ENCODE measurements around the gene ARHGAP26. TPM values are rescaled to one million over a fixed set of nuclear protein-coding genes. Genes with fewer than 3 reads are reported as not detected.

Gene ARHGAP26
- total RNA-seq, 1 donor: 7.6 TPM

GRCh38 chr5:142937374-142937773 lies 167.2 kb downstream of the ARHGAP26 start:
- no peak for TF ChIP-seq CTCF (IDR thresholded peaks at IDR 0.05; ENCODE audit: extremely low read depth, low read depth, low read length)
- Histone ChIP-seq H2AFZ (ENCODE audit: low read length) (no peak overlapping the region), H3K27me3 (ENCODE audit: insufficient read depth, low read length) (no peaks in the 10 kb centered on the region), H3K4me3 (ENCODE audit: insufficient read depth, low read length) (no peak overlapping the region), H3K27ac (ENCODE audit: low read depth, low read length) (no peak overlapping the region), H3K4me1 (ENCODE audit: insufficient read depth, low read length) (no peaks in the 10 kb centered on the region), H3K9me3 (ENCODE audit: low read depth, low read length) (no peaks in the 10 kb centered on the region), H4K20me1 (ENCODE audit: insufficient read depth, low read length) (no peaks in the 10 kb centered on the region), H3K4me2 (ENCODE audit: insufficient read depth, low read length) (no peak overlapping the region), H3K36me3 (ENCODE audit: insufficient read depth, low read length) (no peaks in the 10 kb centered on the region), H3K79me2 (ENCODE audit: insufficient read depth, low read length) (no peaks in the 10 kb centered on the region)
- no peak for DNase-seq (ENCODE audit: insufficient read length, low spot score, missing footprints)

- no peaks in the 10 kb centered on the region for H3K9me3 ChIP-seq (ENCODE audit: low read depth, low read length)
- H3K79me2 ChIP-seq (ENCODE audit: insufficient read depth, low read length): no peaks in the 10 kb centered on the region
- no peak for DNase-seq (ENCODE audit: insufficient read length, low spot score, missing footprints)
- no peaks in the 10 kb centered on the region for H3K27me3 ChIP-seq (ENCODE audit: insufficient read depth, low read length)
- H2AFZ ChIP-seq (ENCODE audit: low read length): no peak overlapping the region
- no peak overlapping the region for H3K27ac ChIP-seq (ENCODE audit: low read depth, low read length)
- no peaks in the 10 kb centered on the region for H3K36me3 ChIP-seq (ENCODE audit: insufficient read depth, low read length)
- H4K20me1 ChIP-seq (ENCODE audit: insufficient read depth, low read length): no peaks in the 10 kb centered on the region
- no peaks in the 10 kb centered on the region for H3K4me1 ChIP-seq (ENCODE audit: insufficient read depth, low read length)
- no peak overlapping the region for H3K4me3 ChIP-seq (ENCODE audit: insufficient read depth, low read length)
- no peak for TF ChIP-seq CTCF (IDR thresholded peaks at IDR 0.05; ENCODE audit: extremely low read depth, low read depth, low read length)
- H3K4me2 ChIP-seq (ENCODE audit: insufficient read depth, low read length): no peak overlapping the region
Observed at GRCh38 chr5:142938266-142938880, 168.2 kb downstream of the ARHGAP26 start.

GRCh38 chr5:142939006-142939405 lies 168.8 kb downstream of the ARHGAP26 start:
- DNase-seq (ENCODE audit: insufficient read length, low spot score, missing footprints): no peak
- no peak overlapping the region for H3K27ac ChIP-seq (ENCODE audit: low read depth, low read length)
- H2AFZ ChIP-seq (ENCODE audit: low read length): no peak overlapping the region
- H3K4me1 ChIP-seq (ENCODE audit: insufficient read depth, low read length): no peaks in the 10 kb centered on the region
- no peaks in the 10 kb centered on the region for H3K9me3 ChIP-seq (ENCODE audit: low read depth, low read length)
- H3K4me2 ChIP-seq (ENCODE audit: insufficient read depth, low read length): no peak overlapping the region
- H4K20me1 ChIP-seq (ENCODE audit: insufficient read depth, low read length): no peaks in the 10 kb centered on the region
- TF ChIP-seq CTCF (IDR thresholded peaks at IDR 0.05; ENCODE audit: extremely low read depth, low read depth, low read length): no peak
- no peaks in the 10 kb centered on the region for H3K79me2 ChIP-seq (ENCODE audit: insufficient read depth, low read length)
- H3K27me3 ChIP-seq (ENCODE audit: insufficient read depth, low read length): no peaks in the 10 kb centered on the region
- H3K36me3 ChIP-seq (ENCODE audit: insufficient read depth, low read length): no peaks in the 10 kb centered on the region
- H3K4me3 ChIP-seq (ENCODE audit: insufficient read depth, low read length): no peak overlapping the region

- no peak overlapping the region for H3K4me2 ChIP-seq (ENCODE audit: insufficient read depth, low read length)
- no peak overlapping the region for H2AFZ ChIP-seq (ENCODE audit: low read length)
- H3K36me3 ChIP-seq (ENCODE audit: insufficient read depth, low read length): no peaks in the 10 kb centered on the region
- no peak for DNase-seq (ENCODE audit: insufficient read length, low spot score, missing footprints)
- no peak overlapping the region for H3K4me3 ChIP-seq (ENCODE audit: insufficient read depth, low read length)
- no peaks in the 10 kb centered on the region for H3K27me3 ChIP-seq (ENCODE audit: insufficient read depth, low read length)
- H3K4me1 ChIP-seq (ENCODE audit: insufficient read depth, low read length): no peaks in the 10 kb centered on the region
- no peaks in the 10 kb centered on the region for H4K20me1 ChIP-seq (ENCODE audit: insufficient read depth, low read length)
- H3K79me2 ChIP-seq (ENCODE audit: insufficient read depth, low read length): no peaks in the 10 kb centered on the region
- TF ChIP-seq CTCF (IDR thresholded peaks at IDR 0.05; ENCODE audit: extremely low read depth, low read depth, low read length): no peak
- no peaks in the 10 kb centered on the region for H3K9me3 ChIP-seq (ENCODE audit: low read depth, low read length)
- no peak overlapping the region for H3K27ac ChIP-seq (ENCODE audit: low read depth, low read length)
Observed at GRCh38 chr5:142939884-142940283, 169.7 kb downstream of the ARHGAP26 start.
